GM12873 (cell line): ENCODE measurements around the gene GPD1L.

ENCODE experiments used
- TF ChIP-seq, protein P1 (sequence below): IDR thresholded peaks from 2 replicates; pipeline ENCODE4 v1.5.1; 2012; ENCODE audit warnings: low read depth, mild to moderate bottlenecking, moderate library complexity, low read length, control low read depth; ENCODE audit not compliant: insufficient read depth; ENCODE audit errors: missing control alignments

The GPD1L gene

DNA sequence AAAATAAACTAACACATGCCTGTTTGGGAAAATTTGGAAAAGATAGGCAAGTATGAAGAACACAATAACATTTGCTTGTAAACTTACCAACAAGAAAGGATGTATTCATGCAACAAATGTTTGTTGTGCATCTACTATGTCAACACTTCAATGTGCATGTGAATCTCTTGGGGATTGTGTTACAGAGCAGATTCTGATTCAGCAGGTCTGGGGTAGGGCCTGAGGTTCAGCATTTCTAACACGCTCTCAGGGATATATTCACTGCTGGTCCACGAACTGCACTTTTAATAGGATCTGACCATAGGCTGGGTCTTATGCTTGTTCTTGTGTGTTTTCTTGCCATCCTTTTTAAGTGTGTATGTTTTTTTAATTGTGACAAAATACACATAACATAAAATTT lies 11.8 kb downstream of the GPD1L start:
- TF ChIP-seq, protein P1, sequence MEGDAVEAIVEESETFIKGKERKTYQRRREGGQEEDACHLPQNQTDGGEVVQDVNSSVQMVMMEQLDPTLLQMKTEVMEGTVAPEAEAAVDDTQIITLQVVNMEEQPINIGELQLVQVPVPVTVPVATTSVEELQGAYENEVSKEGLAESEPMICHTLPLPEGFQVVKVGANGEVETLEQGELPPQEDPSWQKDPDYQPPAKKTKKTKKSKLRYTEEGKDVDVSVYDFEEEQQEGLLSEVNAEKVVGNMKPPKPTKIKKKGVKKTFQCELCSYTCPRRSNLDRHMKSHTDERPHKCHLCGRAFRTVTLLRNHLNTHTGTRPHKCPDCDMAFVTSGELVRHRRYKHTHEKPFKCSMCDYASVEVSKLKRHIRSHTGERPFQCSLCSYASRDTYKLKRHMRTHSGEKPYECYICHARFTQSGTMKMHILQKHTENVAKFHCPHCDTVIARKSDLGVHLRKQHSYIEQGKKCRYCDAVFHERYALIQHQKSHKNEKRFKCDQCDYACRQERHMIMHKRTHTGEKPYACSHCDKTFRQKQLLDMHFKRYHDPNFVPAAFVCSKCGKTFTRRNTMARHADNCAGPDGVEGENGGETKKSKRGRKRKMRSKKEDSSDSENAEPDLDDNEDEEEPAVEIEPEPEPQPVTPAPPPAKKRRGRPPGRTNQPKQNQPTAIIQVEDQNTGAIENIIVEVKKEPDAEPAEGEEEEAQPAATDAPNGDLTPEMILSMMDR, result no peak

DNA sequence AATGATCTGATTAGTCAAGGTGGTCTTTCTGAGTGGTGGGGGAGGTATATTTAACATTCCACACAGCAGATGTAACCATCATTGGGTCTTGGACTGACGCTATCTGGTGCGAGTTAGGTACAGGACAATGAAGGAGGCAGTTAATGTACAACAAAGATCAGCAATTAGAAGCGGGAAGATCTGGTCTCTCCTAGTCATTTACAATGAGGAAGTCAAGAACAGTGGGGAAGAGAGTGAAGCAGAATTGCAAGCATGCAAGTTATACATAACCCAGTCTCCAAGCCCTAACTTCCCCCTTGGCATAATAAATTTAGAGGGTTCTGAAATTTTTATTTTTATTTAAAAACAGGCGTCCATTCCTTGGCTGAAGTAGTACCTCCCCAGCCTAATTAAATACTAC lies 14.1 kb downstream of the GPD1L start:
- TF ChIP-seq, protein P1, result no peak

DNA sequence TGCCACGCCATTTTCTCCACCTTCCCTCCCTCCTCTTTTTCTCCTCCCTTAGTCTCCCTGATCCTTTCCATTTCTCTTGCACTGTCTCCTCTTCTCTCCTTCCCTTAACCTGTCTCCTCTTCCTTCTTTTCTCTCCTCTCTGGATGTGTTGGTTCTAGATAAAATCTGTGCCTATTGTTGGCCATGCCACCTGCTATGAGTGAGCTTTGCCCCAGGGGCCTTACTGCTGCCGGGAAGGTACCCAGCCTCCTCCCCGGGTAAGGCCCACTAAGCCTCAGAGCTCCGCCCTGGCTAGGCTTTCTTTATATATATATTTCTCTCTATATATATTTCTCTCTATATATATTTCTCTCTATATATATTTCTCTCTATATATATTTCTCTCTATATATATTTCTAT lies 14.7 kb downstream of the GPD1L start:
- TF ChIP-seq, protein P1, result no peak

DNA sequence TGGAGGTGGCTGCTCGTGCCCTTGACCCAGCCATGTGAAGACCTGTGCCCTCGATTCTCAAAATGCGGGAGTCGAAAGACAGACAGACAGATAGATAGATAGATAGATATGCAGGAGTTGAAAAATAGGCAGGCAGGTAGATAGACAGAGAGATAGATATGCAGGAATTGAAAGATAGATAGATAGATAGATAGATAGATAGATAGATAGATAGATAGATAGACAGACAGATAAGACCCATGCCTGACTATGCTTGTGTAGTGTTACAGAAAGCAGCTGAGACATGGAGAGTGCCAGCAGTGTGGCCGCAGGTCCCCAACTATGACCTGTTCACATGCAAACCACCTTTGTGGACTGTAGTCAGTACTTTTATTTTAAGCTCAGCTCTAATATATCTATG lies 17.2 kb downstream of the GPD1L start:
- TF ChIP-seq, protein P1, result no peak

DNA sequence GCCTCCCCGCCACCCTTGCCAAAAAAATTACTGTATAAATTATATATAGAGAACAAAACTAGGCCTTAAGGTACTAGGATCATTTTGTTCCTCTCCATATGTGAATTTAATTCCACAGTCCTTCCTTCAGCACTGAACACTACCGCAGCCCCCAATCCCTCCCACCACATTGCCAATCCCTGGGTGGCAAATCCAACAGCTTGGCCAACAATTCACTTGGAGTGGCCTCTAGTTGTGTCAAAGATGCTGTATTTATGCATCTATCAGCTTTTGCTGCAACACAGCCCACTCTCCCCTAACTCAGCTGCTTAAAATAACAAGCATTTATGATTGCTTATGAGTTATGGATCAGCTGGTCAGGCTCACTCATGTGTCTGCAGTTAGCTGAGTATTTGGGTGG lies 18.6 kb downstream of the GPD1L start:
- TF ChIP-seq, protein P1, result no peak

DNA sequence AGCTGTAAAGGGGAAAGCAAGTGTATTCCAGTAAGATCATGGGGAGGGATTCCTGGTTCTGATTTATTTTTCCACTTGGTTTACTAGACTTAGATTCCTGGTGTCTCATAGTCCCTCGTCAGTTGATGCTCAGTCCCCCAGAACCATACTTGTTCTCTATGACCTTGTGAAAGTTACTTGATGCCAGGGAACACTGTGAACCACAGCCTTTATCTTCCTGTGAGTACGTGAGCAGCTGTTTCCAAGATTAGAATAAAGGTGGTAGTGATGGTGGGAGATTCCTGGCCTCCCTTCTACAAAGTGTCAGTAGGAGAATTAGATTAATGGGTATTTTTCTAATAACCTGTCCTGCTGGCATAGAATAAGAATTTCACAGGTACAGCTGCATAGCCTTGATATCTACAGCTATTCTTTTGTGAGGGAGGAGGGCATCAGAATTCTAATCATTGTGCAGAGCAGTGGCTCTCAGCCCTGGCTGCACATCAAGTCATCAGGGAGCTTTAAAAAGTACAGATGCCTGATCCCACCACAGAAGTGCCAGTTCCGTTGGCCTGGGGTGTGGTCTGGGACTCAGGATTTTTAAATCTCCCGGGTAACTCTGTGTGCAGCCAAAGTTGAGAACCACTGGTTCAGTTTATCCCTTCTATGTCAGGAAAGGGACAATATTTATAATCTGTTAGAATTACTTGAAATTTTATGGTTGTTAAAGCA lies 20.0 kb downstream of the GPD1L start:
- TF ChIP-seq, protein P1, result no peak

DNA sequence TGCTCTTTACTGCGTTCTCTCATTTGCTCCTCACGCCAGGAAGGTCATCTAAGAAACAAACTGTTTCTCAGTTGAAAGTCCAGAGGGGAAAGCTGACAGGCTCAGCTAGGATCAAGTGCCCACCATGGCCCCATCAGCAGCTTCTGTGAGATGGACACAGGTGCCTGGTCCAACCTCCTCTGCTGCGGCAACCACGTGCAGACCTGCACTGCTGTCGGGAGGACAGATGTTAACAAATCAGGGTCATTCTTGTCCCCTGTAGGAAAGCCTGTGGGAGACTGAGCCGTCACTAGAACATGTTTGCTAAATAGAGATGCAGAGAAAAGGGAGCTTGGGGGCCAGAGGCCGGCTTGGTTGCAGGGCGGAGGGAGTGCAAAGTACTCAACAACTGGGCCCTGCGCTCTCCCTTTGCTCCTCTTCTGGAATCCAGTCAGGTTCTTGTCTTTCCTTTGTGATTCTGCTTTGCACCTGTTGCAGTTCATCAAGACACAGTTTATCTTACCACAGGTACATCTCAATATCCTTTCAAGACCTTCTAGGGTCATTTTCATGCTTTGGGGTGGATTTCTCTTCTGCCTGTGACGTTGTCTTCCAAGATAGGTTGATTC lies 20.9 kb downstream of the GPD1L start:
- TF ChIP-seq, protein P1, result no peak
